Endothelial cell of umbilical vein (primary cell): ENCODE measurements around the gene PTPN13. TPM values are rescaled to one million over a fixed set of nuclear protein-coding genes. Genes with fewer than 3 reads are reported as not detected.

Experiments used
- BruUV-seq: library from RNA; stranded (reverse); fragments of 400-500 nt; replicated peaks from 2 replicates; lab custom pipeline; 2021; lab: Mats Ljungman, UMichigan
- CTCF ChIA-PET: fragments of 300-600, 350-600 bp; sonication (Branson Sonifier 250); formaldehyde crosslinking; loops from one replicate; lab custom pipeline; 2021; ENCODE audit warnings: antibody characterized with exemption, inconsistent platforms; lab: Charles Lee
- POLR2A ChIA-PET: fragments of 300-600, 350-600 bp; sonication (Branson Sonifier 250); formaldehyde crosslinking; loops from one replicate; lab custom pipeline; 2021; ENCODE audit warnings: antibody characterized with exemption, inconsistent platforms; lab: Charles Lee
- DNase-seq: peaks from one replicate; pipeline ENCODE4 v3.0.0-alpha.2; 2011; ENCODE audit warnings: low read depth, low spot score
- FAIRE-seq: peaks from 2 replicates; lab custom pipeline; 2011; peaks lifted over from hg19 to GRCh38; lab: Jason Lieb, UNC
- H2AFZ ChIP-seq: 2 replicates; pipeline ENCODE4 v1.6.0; 2012; ENCODE audit warnings: low read depth, low read length, control low read depth, inconsistent platforms
- H3K27ac ChIP-seq: 2 replicates; pipeline ENCODE4 v1.5.1; 2011; ENCODE audit warnings: low read depth, mild to moderate bottlenecking, control low read depth, low read length, moderate library complexity; ENCODE audit not compliant: insufficient read depth
- H3K27me3 ChIP-seq, 2 experiments: 2 replicates each; pipeline versions ENCODE4 v1.6.0 to v1.6.1; 2011; ENCODE audit warnings: low read length in 2 of 2, mixed read lengths in 1 of 2; ENCODE audit not compliant: control insufficient read depth in 2 of 2, insufficient read depth in 2 of 2
- H3K36me3 ChIP-seq, 2 experiments: 2 replicates in 1 of 2; 3 replicates in 1 of 2; pipeline ENCODE4 v1.5.1; 2011; ENCODE audit warnings: low read length in 2 of 2, mild to moderate bottlenecking in 1 of 2, moderate library complexity in 1 of 2; ENCODE audit not compliant: control insufficient read depth in 2 of 2, insufficient read depth in 2 of 2; ENCODE audit errors: extremely low read depth in 1 of 2
- H3K4me1 ChIP-seq: 3 replicates; pipeline ENCODE4 v1.5.1; 2011; ENCODE audit warnings: mild to moderate bottlenecking, low read length; ENCODE audit not compliant: control insufficient read depth, insufficient read depth; ENCODE audit errors: extremely low read depth
- H3K4me2 ChIP-seq: 2 replicates; pipeline ENCODE4 v1.6.1; 2011; ENCODE audit warnings: low read length, control low read depth, mixed read lengths; ENCODE audit not compliant: insufficient read depth
- H3K4me3 ChIP-seq, 3 experiments: fragments of 200-600 bp in 1 of 3; sonication (generic), shearing (Covaris generic) in 1 of 3; replicated peaks in 1 of 3; 2 replicates each; pipeline ENCODE4 v1.5.1; 2011 to 2016; ENCODE audit warnings: control low read depth in 3 of 3, low read length in 3 of 3, mild to moderate bottlenecking in 2 of 3, inconsistent platforms in 1 of 3, low read depth in 1 of 3, moderate library complexity in 1 of 3; ENCODE audit not compliant: insufficient read depth in 1 of 3
- H3K79me2 ChIP-seq: 2 replicates; pipeline ENCODE4 v1.6.0; 2012; ENCODE audit warnings: low read length, inconsistent platforms; ENCODE audit not compliant: control insufficient read depth, insufficient read depth
- H3K9ac ChIP-seq: replicated peaks from 2 replicates; pipeline ENCODE3; 2011; ENCODE audit warnings: low read length, control low read depth; ENCODE audit not compliant: insufficient read depth; ENCODE audit errors: extremely low read depth
- H3K9me1 ChIP-seq: replicated peaks from 3 replicates; pipeline ENCODE4 v1.6.0; 2011; ENCODE audit warnings: mild to moderate bottlenecking, low read length; ENCODE audit not compliant: control insufficient read depth, insufficient read depth; ENCODE audit errors: extremely low read depth
- H3K9me3 ChIP-seq: replicated peaks from 2 replicates; pipeline ENCODE4 v1.5.1; 2012; ENCODE audit warnings: low read length, inconsistent platforms; ENCODE audit not compliant: control insufficient read depth, insufficient read depth
- H4K20me1 ChIP-seq: replicated peaks from 2 replicates; pipeline ENCODE3; 2011; ENCODE audit warnings: mild to moderate bottlenecking, low read length; ENCODE audit not compliant: control insufficient read depth, insufficient read depth; ENCODE audit errors: extremely low read depth
- CTCF ChIP-seq, 2 donors: IDR thresholded peaks; 1 replicate in 1 of 2; 2 replicates in 1 of 2; pipeline ENCODE4 v1.5.1; 2011; ENCODE audit warnings: low read length in 2 of 2, mild to moderate bottlenecking in 2 of 2, moderate library complexity in 2 of 2, control low read depth in 1 of 2, inconsistent platforms in 1 of 2, low read depth in 1 of 2; ENCODE audit not compliant: insufficient read depth in 1 of 2; ENCODE audit errors: extremely low read depth in 1 of 2
- EZH2 ChIP-seq: IDR thresholded peaks from 2 replicates; pipeline ENCODE4 v1.6.1; 2012; ENCODE audit warnings: borderline replicate concordance, low read depth, mild to moderate bottlenecking, moderate library complexity, low read length, inconsistent platforms; ENCODE audit not compliant: severe bottlenecking
- FOS ChIP-seq: IDR thresholded peaks from 2 replicates; pipeline ENCODE4 v1.6.1; 2011; ENCODE audit warnings: mild to moderate bottlenecking, low read length, moderate library complexity, borderline replicate concordance; ENCODE audit not compliant: insufficient read depth
- GATA2 ChIP-seq: IDR thresholded peaks from 2 replicates; pipeline ENCODE4 v1.7.0; 2011; ENCODE audit warnings: low read depth, mild to moderate bottlenecking, moderate library complexity, mixed read lengths, low read length; ENCODE audit not compliant: insufficient read length, insufficient read depth
- JUN ChIP-seq: IDR thresholded peaks from 2 replicates; pipeline ENCODE4 v1.6.1; 2011; ENCODE audit warnings: borderline replicate concordance, low read depth; ENCODE audit not compliant: insufficient read length, insufficient read depth
- MAX ChIP-seq: IDR thresholded peaks from 2 replicates; pipeline ENCODE4 v1.6.1; 2011; ENCODE audit not compliant: insufficient read depth, insufficient read length
- MYC ChIP-seq: IDR thresholded peaks from one replicate; pipeline ENCODE4 v1.6.1; 2011; ENCODE audit warnings: mild to moderate bottlenecking, low read depth, low read length
- POLR2A ChIP-seq: IDR thresholded peaks from 2 replicates; pipeline ENCODE4 v1.6.1; 2012; ENCODE audit warnings: low read depth, mild to moderate bottlenecking, control low read depth, low read length
- POLR2AphosphoS5 ChIP-seq: IDR thresholded peaks from 2 replicates; pipeline ENCODE4 v1.6.1; 2012; ENCODE audit warnings: low read depth, mild to moderate bottlenecking, control low read depth, low read length, moderate library complexity; ENCODE audit not compliant: insufficient read depth
- dilution Hi-C: fragments of 300-500 bp; cut with MboI; formaldehyde crosslinking; loops from one replicate; pipeline ENCODE4 v1.15.0; 2019; ENCODE audit warnings: low sequenced_read_pairs; ENCODE audit not compliant: extremely low pct_ligation_motif_present
- intact Hi-C: fragments of 100-400 bp; cut with micrococcal nuclease; formaldehyde crosslinking; loops from one replicate; pipeline ENCODE4 v1.10.0; 2022
- polyA plus RNA-seq, 4 experiments: library from polyadenylated mRNA; depleted of rRNA in 3 of 4; stranded (reverse) in 3 of 4; unstranded in 1 of 4; fragments of >200 nt; gene quantifications; 2 replicates each; pipeline versions ENCODE4 v1.2.1 to v1.2.3, GENCODE V29; 2011 to 2012; ENCODE audit warnings: missing spikeins in 1 of 4
- total RNA-seq: library from RNA; stranded (reverse); gene quantifications from 2 replicates; pipeline ENCODE4 v1.2.3, GENCODE V29; 2021

PTPN13 gene
- total and polyA plus RNA-seq, 2 donors (not counting 3 experiments of a cell fraction or from before 2014, with no cell fraction given) = 0.69 to 2.9 TPM

GRCh38 chr4:86818211-86818610 is 224.1 kb downstream of the PTPN13 start:
- no TSS peak for BruUV-seq
- Histone ChIP-seq H3K36me3 (no peaks in the 10 kb centered on the region), H3K9ac (no peak overlapping the region), H4K20me1 (no peaks in the 10 kb centered on the region), H2AFZ (no peak overlapping the region), H3K79me2 (no peaks in the 10 kb centered on the region), H3K27me3 (no peaks in the 10 kb centered on the region), H3K4me2 (no peak overlapping the region), H3K9me1 (no peaks in the 10 kb centered on the region), H3K4me3 (no peak overlapping the region), H3K27ac (no peak overlapping the region), H3K4me1 (peaks cover 7% of the 10 kb centered on the region), H3K9me3 (no peaks in the 10 kb centered on the region)
- no peak for TF ChIP-seq FOS
- TF ChIP-seq GATA2 = no peak
- TF ChIP-seq MAX = no peak
- TF ChIP-seq JUN = no peak
- no peak for TF ChIP-seq CTCF (IDR thresholded peaks at IDR 0.05; ENCODE audit: extremely low read depth in 1 of 2, insufficient read depth in 1 of 2, low read depth in 1 of 2, low read length in 2 of 2)
- TF ChIP-seq POLR2AphosphoS5 = no peak
- TF ChIP-seq EZH2 = no peak
- TF ChIP-seq MYC = no peak
- no peak for TF ChIP-seq POLR2A
- ChIA-PET POLR2A (no interaction called here), CTCF (interaction anchor here (0.6 to 2.4 kb wide), 7 partner anchors 13 to 319 kb away, joined by 3 to 6 read pairs (median 4); no protein-coding TSS in a partner anchor)
- FAIRE-seq = peak; percentile 37
- intact Hi-C loops = loop anchor here (5.0 kb wide), 1 partner anchor 321 kb away; no protein-coding TSS in a partner anchor
- dilution Hi-C loops = no loop called here
- DNase-seq = peak; percentile 77
